ENCODE data around the gene ANO4.

The ANO4 gene

DNA sequence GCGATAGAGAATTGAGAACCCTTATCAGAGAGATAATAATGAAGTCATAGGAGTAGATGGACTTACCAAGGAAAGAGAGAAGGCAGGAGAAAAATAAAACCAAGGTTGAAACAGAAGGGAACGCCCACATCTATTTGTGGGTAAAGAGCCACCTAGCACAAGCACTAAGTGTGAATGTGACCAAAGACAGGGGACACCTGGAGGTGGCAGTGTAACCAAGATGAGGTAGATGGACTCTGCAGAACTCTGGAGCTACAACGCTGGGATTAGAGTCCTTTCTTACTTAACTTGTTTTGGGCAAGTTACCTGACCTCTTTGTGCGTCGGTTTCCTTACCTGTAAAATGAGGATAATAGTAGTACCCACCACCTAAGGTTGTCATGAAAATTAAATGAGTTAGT, 313.6 kb downstream of the ANO4 start:
- no peak for DNase-seq

DNA sequence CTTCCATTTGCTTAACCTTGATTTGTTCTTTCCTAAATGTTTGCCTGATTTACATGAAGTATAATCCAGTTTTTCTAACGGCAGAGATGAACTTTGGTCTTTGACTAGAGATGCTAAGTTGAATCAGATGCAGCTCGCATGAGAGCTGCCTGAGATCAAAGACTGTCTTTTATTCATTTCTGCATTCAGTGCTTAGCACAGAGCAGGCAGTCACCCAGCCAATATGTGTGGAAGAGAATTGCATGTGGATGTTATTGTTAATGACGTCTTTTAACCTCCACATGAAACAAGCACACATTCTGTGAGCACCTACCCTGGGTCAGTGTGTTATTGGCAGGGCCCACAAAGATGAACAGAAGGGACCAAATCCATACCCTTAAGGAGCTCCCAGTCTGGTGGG, 316.3 kb downstream of the ANO4 start:
- no peak for DNase-seq

- DNase-seq = no peak
Observed at GRCh38 chr12:101111441-101111840, 316.9 kb downstream of the ANO4 start.

- DNase-seq = no peak
Observed at GRCh38 chr12:101115326-101115725, 320.8 kb downstream of the ANO4 start.

- no peak for DNase-seq
Observed at GRCh38 chr12:101116911-101117310, 322.3 kb downstream of the ANO4 start.

GRCh38 chr12:101117842-101118241, 323.3 kb downstream of the ANO4 start:
- no peak for DNase-seq

- no peak for DNase-seq
Observed at GRCh38 chr12:101127521-101128219, 333.1 kb downstream of the ANO4 start.

DNA sequence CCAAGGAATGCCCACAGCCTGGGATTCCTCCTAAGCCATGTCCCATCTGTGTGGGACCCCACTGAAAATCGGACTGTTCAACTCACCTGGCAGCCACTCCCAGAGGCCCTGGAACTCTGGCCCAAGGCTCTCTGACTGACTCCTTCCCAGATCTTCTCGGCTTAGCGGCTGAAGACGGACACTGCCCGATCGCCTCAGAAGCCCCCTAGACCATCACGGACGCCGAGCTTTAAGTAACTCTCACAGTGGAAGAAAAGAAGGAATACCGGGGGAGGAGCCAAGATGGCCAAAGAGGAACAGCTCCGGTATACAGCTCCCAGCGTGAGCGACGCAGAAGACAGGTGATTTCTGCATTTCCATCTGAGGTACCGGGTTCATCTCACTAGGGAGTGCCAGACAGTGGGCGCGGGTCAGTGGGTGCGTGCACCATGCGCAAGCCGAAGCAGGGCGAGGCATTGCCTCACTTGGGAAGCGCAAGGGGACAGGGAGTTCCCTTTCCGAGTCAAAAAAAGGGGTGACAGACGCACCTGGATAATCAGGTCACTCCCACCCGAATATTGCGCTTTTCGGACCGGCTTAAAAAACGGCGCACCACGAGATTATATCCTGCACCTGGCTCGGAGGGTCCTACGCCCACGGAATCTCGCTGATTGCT, 351.3 kb downstream of the ANO4 start:
- peak in 1 of 2 experiments; percentile 2 for DNase-seq

DNA sequence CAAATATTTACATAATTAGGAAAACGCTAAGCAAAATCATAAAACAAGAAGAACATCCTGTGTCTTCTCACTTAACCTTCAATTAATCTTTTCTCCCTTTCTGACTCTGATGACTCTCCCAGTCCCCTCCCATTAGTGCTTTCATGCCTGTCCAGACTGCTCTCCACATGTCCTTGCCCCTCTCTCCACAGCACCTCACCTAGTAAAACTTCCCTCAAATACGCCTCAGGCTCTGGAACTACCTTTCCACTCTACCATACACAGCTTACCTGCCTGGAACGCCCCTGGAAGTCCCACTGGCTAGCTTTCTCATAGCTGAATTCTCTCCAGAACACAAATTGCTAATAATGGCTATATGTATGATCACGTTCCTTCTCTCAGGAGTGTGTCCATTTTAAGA, 370.7 kb downstream of the ANO4 start:
- DNase-seq = no peak

DNA sequence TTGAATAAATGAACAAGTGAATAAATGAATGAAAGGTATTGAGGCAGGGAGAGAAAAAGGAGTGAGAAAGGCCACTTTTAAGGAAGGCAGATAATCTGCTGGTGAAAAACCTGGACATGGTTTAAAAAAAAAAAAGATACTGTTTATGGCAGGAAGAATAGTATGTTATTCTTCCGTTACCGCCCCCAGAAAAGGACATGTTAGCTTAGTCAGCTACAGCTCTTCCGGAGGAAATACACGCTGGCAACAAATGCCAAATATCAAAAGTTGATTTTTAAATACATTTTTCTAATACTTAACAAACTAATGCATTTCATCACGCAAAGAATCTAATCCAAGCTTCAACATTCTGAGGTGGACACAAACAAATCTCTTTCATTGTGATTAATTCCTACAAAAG, 372.3 kb downstream of the ANO4 start:
- DNase-seq = no peak

- DNase-seq = no peak
Observed at GRCh38 chr12:101168001-101168400, 373.4 kb downstream of the ANO4 start.

- DNase-seq = peak; percentile 25 to 52
Observed at GRCh38 chr12:101172316-101172715, 377.7 kb downstream of the ANO4 start.

DNA sequence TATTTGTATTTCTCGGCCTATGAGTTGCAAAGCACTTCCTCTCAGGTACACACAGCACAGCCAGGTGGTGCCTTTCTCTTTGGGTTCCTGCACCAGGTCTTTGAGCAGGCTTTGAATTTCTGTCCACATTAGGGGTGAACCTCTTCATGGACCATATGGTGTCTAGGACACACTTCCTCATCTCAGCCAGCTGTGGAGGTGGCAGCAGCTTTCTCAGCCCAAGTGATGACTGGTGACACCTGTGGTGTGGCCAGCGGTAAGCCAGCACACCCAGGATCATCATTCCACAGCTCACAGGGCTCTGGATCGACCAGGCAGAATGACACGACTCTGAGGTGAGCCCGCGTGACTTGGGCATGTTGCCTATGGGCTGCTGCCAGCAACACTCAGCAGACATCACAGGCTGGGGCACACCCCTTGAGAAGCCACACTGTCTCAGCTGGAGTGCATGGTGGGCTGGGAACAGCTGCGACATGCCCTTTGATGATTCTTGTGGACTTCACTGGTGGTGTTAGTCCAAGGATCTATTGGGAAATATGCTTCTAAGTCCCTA, 378.7 kb downstream of the ANO4 start:
- DNase-seq = no peak

DNA sequence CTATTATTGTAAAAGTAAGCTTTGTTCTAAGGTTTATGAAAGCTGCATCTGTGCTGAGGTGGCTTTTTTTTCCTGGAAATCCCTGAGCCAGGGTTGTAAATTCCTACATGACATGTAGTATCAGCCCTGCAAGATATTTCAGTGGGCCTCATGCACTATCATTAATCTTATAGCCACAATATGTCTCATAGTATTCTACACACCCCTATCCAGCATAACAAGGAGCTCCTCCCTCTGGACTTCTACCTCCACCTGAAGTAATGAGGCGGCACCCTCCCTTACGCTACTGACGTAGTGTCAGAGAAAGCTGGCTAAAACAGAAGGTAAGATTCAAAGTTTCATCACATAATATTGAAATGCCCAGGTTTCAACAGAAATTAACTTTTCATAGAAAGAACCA, 380.0 kb downstream of the ANO4 start:
- no peak for DNase-seq
